CD14-positive monocyte (primary cell): ENCODE measurements around the gene OR5AS1. TPM values are rescaled to one million over a fixed set of nuclear protein-coding genes. Genes with fewer than 3 reads are reported as not detected.

Experiments
- DNase-seq, 3 donors: peaks; one replicate each; pipeline ENCODE4 v3.0.0-alpha.2; 2011 to 2022
- H2AFZ ChIP-seq: 2 replicates; pipeline ENCODE4 v1.6.0; 2012; ENCODE audit warnings: mild to moderate bottlenecking, low read depth, low read length, inconsistent platforms; ENCODE audit not compliant: insufficient read depth, poor library complexity, severe bottlenecking
- H3K27ac ChIP-seq, 2 donors: 1 replicate in 1 of 2; 2 replicates in 1 of 2; pipeline ENCODE4 v1.5.1; 2012 to 2013; ENCODE audit warnings: low read length in 2 of 2, control low read depth in 1 of 2, inconsistent platforms in 1 of 2, low read depth in 1 of 2, mild to moderate bottlenecking in 1 of 2
- H3K27me3 ChIP-seq, 2 donors: one replicate each; pipeline versions ENCODE4 v1.6.0 to v1.6.1; 2011 to 2013; ENCODE audit warnings: low read length in 2 of 2; ENCODE audit not compliant: control insufficient read depth in 2 of 2, insufficient read depth in 2 of 2
- H3K36me3 ChIP-seq, 2 donors: replicated peaks in 1 of 2; 1 replicate in 1 of 2; 2 replicates in 1 of 2; pipeline versions ENCODE4 v1.5.1 to v1.6.1; 2012 to 2013; ENCODE audit warnings: low read length in 2 of 2, control low read depth in 1 of 2, inconsistent platforms in 1 of 2, mild to moderate bottlenecking in 1 of 2; ENCODE audit not compliant: insufficient read depth in 2 of 2, control insufficient read depth in 1 of 2
- H3K4me1 ChIP-seq, 2 donors: 1 replicate in 1 of 2; 2 replicates in 1 of 2; pipeline versions ENCODE4 v1.5.1 to v1.6.1; 2012 to 2013; ENCODE audit warnings: low read length in 2 of 2, control low read depth in 1 of 2, inconsistent platforms in 1 of 2, mild to moderate bottlenecking in 1 of 2, moderate library complexity in 1 of 2; ENCODE audit not compliant: insufficient read depth in 2 of 2, control insufficient read depth in 1 of 2
- H3K4me2 ChIP-seq: replicated peaks from 2 replicates; pipeline ENCODE3; 2012; ENCODE audit warnings: low read length, moderate library complexity, mild to moderate bottlenecking; ENCODE audit not compliant: poor library complexity, severe bottlenecking; ENCODE audit errors: extremely low read depth
- H3K4me3 ChIP-seq, 3 experiments: fragments of 200-600 bp in 1 of 3; sonication (generic) in 1 of 3; replicated peaks in 1 of 3; 1 replicate in 2 of 3; 2 replicates in 1 of 3; pipeline ENCODE4 v1.5.1; 2011 to 2013; ENCODE audit warnings: low read length in 3 of 3, mild to moderate bottlenecking in 3 of 3, control low read depth in 2 of 3, low read depth in 2 of 3, inconsistent platforms in 1 of 3, moderate library complexity in 1 of 3
- H3K79me2 ChIP-seq: 2 replicates; pipeline ENCODE4 v1.6.0; 2012; ENCODE audit warnings: mild to moderate bottlenecking, control low read depth, inconsistent platforms, low read length, moderate library complexity; ENCODE audit not compliant: insufficient read depth
- H3K9ac ChIP-seq: 2 replicates; pipeline ENCODE4 v1.6.0; 2017; ENCODE audit warnings: low read length, mild to moderate bottlenecking; ENCODE audit not compliant: insufficient read depth, poor library complexity, severe bottlenecking
- H3K9me3 ChIP-seq, 2 donors: replicated peaks in 1 of 2; 1 replicate in 1 of 2; 2 replicates in 1 of 2; pipeline versions ENCODE4 v1.5.1 to v1.6.1; 2012 to 2013; ENCODE audit warnings: low read length in 2 of 2, control low read depth in 1 of 2; ENCODE audit not compliant: control insufficient read depth in 1 of 2, insufficient read depth in 1 of 2
- H4K20me1 ChIP-seq: 2 replicates; pipeline ENCODE4 v1.6.0; 2012; ENCODE audit warnings: mild to moderate bottlenecking, low read length, control low read depth, moderate library complexity; ENCODE audit not compliant: insufficient read depth
- H3K27ac Mint-ChIP-seq, 7 donors: one replicate each; pipeline ENCODE4 v1.8.0; 2020; ENCODE audit warnings: mild to moderate bottlenecking in 7 of 7, mixed read lengths in 7 of 7, moderate library complexity in 6 of 7, inconsistent platforms in 2 of 7
- H3K27me3 Mint-ChIP-seq, 3 donors: one replicate each; pipeline ENCODE4 v1.8.0; 2021 to 2022; ENCODE audit warnings: low read depth in 3 of 3, mild to moderate bottlenecking in 3 of 3, mixed read lengths in 3 of 3, moderate library complexity in 3 of 3, inconsistent platforms in 1 of 3
- H3K36me3 Mint-ChIP-seq, 2 donors: one replicate each; pipeline ENCODE4 v1.8.0; 2020; ENCODE audit warnings: mixed read lengths in 2 of 2, inconsistent platforms in 1 of 2, mild to moderate bottlenecking in 1 of 2
- H3K4me1 Mint-ChIP-seq: one replicate; pipeline ENCODE4 v1.8.0; 2020; ENCODE audit warnings: mild to moderate bottlenecking, mixed read lengths
- H3K4me3 Mint-ChIP-seq, 2 donors: one replicate each; pipeline ENCODE4 v1.8.0; 2020; ENCODE audit warnings: mild to moderate bottlenecking in 2 of 2, mixed read lengths in 2 of 2, moderate library complexity in 1 of 2
- H3K9me3 Mint-ChIP-seq, 7 donors: one replicate each; pipeline ENCODE4 v1.8.0; 2020 to 2022; ENCODE audit warnings: mixed read lengths in 7 of 7, mild to moderate bottlenecking in 6 of 7, moderate library complexity in 6 of 7, inconsistent platforms in 2 of 7
- WGBS: methylation state at CpG from one replicate; pipeline ENCODE4 v1.1.5; 2013; ENCODE audit warnings: missing lambda C conversion rate; ENCODE audit not compliant: insufficient coverage; 5-methylcytosine and 5-hydroxymethylcytosine counted together
- intact Hi-C, 2 donors: fragments of 100-400 bp; cut with micrococcal nuclease; formaldehyde crosslinking; loops; one replicate each; pipeline versions ENCODE4 v1.15.0 to v1.15.1; 2023
- polyA plus RNA-seq, 3 donors: library from polyadenylated mRNA; depleted of rRNA in 1 of 3; unstranded in 2 of 3; stranded (reverse) in 1 of 3; fragments of 300-500 nt in 2 of 3; fragments of >200 nt in 1 of 3; fragmentation: Illumina TruSeq in 2 of 3; gene quantifications; 1 replicate in 2 of 3; 2 replicates in 1 of 3; pipeline ENCODE4 v1.2.3, GENCODE V29; 2012 to 2021
- TF ChIP-seq, protein P1 (sequence below): fragments of 200-600 bp; IDR thresholded peaks from one replicate; pipeline ENCODE4 v1.8.0; 2022; ENCODE audit warnings: antibody characterized with exemption, mild to moderate bottlenecking

Gene OR5AS1
- polyA plus RNA-seq, 3 donors, result not detected

DNA sequence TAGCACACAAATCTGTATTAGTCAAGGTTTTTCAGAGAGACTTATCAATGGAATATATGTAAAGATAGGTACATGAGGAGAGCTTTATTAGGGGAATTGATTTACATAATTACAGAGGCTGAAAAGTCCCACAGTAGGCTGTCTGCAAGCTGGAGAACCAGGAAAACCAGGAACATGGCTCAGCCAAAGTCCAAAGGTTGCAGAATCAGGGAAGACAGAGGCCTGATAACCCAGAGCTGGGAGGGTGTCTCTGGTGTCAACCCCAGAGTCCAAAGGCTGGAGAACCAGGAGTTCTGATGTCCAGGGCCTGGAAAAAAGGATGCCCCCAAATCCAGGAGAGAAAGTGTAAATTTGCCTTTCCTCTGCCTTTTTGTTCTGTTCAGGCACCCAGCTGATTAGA lies 16.7 kb upstream of the OR5AS1 start:
- Histone ChIP-seq H2AFZ (no peak overlapping the region), H3K9me3 (peaks cover 4 to 24% of the 10 kb centered on the region in 2 donors), H3K9ac (no peak overlapping the region), H3K27ac (no peak overlapping the region), H3K4me1 (no peaks in the 10 kb centered on the region), H3K36me3 (no peaks in the 10 kb centered on the region), H3K27me3 (no peaks in the 10 kb centered on the region), H4K20me1 (no peaks in the 10 kb centered on the region), H3K79me2 (no peaks in the 10 kb centered on the region), H3K4me3 (no peak overlapping the region), H3K4me2 (no peak overlapping the region)
- no peaks in the 10 kb centered on the region for H3K36me3 Mint-ChIP-seq
- H3K27me3 Mint-ChIP-seq, result no peaks in the 10 kb centered on the region
- intact Hi-C loops, result no loop called here
- H3K27ac Mint-ChIP-seq, result no peak overlapping the region
- TF ChIP-seq, protein P1, sequence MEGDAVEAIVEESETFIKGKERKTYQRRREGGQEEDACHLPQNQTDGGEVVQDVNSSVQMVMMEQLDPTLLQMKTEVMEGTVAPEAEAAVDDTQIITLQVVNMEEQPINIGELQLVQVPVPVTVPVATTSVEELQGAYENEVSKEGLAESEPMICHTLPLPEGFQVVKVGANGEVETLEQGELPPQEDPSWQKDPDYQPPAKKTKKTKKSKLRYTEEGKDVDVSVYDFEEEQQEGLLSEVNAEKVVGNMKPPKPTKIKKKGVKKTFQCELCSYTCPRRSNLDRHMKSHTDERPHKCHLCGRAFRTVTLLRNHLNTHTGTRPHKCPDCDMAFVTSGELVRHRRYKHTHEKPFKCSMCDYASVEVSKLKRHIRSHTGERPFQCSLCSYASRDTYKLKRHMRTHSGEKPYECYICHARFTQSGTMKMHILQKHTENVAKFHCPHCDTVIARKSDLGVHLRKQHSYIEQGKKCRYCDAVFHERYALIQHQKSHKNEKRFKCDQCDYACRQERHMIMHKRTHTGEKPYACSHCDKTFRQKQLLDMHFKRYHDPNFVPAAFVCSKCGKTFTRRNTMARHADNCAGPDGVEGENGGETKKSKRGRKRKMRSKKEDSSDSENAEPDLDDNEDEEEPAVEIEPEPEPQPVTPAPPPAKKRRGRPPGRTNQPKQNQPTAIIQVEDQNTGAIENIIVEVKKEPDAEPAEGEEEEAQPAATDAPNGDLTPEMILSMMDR, result no peak
- H3K4me1 Mint-ChIP-seq, result no peaks in the 10 kb centered on the region
- no peak for DNase-seq
- no peak overlapping the region for H3K4me3 Mint-ChIP-seq
- H3K9me3 Mint-ChIP-seq, result peaks cover 0 to 6% (median 2%) of the 10 kb centered on the region in 7 donors

DNA sequence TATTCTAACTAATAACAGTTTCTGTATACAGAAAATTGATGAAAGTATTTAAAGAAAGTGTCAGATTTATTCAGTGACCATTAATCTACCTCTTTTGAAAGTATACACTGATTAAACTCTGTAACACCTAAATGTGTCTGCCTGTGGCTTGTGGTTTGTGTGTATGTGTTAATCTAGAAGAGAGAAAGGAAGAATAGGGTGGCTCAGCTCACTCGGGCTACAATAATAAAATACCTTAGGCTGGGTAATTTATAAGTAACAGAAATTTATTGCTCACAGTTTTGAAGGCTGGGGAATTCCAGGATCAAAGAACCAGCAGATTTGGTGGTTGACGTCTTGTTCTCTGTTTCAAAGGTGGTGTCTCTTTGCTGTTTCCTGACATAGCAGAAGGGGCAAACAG lies 13.6 kb upstream of the OR5AS1 start:
- H3K36me3 ChIP-seq, result no peaks in the 10 kb centered on the region
- no peaks in the 10 kb centered on the region for H3K27me3 Mint-ChIP-seq
- intact Hi-C loops, result no loop called here
- H3K27me3 ChIP-seq, result no peaks in the 10 kb centered on the region
- H3K9ac ChIP-seq, result no peak overlapping the region
- no peak overlapping the region for H3K27ac Mint-ChIP-seq
- peaks cover 12 to 26% of the 10 kb centered on the region in 2 donors for H3K9me3 ChIP-seq
- no peak overlapping the region for H3K4me2 ChIP-seq
- H3K9me3 Mint-ChIP-seq, result peaks cover 0 to 11% (median 3%) of the 10 kb centered on the region in 7 donors
- H4K20me1 ChIP-seq, result no peaks in the 10 kb centered on the region
- no peak overlapping the region for H3K27ac ChIP-seq
- no peaks in the 10 kb centered on the region for H3K79me2 ChIP-seq
- no CpG with 5 or more reads among the region's 2 CpGs for WGBS
- H3K36me3 Mint-ChIP-seq, result no peaks in the 10 kb centered on the region
- H3K4me1 ChIP-seq, result no peaks in the 10 kb centered on the region
- TF ChIP-seq, protein P1, result no peak
- no peaks in the 10 kb centered on the region for H3K4me1 Mint-ChIP-seq
- H2AFZ ChIP-seq, result no peak overlapping the region
- no peak for DNase-seq
- H3K4me3 ChIP-seq, result no peak overlapping the region
- H3K4me3 Mint-ChIP-seq, result no peak overlapping the region
